HG03060 (cell line): ENCODE results near the gene RFXANK.
"Not testable (repeated sequence)": the region's sequence is repeated elsewhere in the genome, so short reads cannot be mapped to it uniquely, and the experiment has no call there.

Experiments
- ATAC-seq: cut with Tn5 transposase; IDR thresholded peaks from one replicate; pipeline ENCODE4 v1.9.1; 2021; ENCODE audit warnings: low read depth, moderate number of reproducible peaks; ENCODE audit not compliant: unreplicated experiment

The RFXANK gene, protein sequence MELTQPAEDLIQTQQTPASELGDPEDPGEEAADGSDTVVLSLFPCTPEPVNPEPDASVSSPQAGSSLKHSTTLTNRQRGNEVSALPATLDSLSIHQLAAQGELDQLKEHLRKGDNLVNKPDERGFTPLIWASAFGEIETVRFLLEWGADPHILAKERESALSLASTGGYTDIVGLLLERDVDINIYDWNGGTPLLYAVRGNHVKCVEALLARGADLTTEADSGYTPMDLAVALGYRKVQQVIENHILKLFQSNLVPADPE

GRCh38 chr19:19192078-19192882 lies at the start of gene RFXANK, which contains the start of gene BORCS8:
Gene RFXANK, plus strand, starts transcription at chr19:19192258. Its CDS starts 1,689 bp downstream, at chr19:19193947.
Gene BORCS8, minus strand, starts transcription at chr19:19192152. Its CDS starts 35 bp downstream, at chr19:19192117.
- ATAC-seq: peak; percentile 80

- no peak for ATAC-seq
Measured at GRCh38 chr19:19142347-19142746, 49.7 kb upstream of the RFXANK start.

DNA sequence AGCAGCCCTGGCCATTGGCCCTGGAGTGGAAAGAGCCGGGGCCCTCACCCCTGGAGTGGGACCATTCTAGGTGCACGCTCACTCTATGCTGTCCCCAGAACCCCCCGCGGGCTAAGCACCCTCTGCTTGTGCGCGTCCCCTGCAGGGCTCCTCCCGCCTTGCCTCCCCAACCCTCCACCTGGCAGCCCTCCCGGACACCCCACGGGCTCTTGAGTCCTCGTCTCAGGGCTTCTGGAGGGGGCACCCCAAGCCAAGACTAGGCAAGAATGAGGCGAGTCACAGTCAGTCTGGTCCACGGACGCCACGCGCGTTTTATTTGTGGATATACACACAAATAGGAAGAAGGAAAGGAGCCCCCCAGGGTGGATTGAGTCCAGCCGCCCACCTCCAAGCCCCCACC lies 46.8 kb upstream of the RFXANK start:
- ATAC-seq: no peak

GRCh38 chr19:19145684-19146608 lies 46.1 kb upstream of the RFXANK start:
- ATAC-seq: no peak

GRCh38 chr19:19146865-19147264 lies 45.2 kb upstream of the RFXANK start:
- no peak for ATAC-seq

DNA sequence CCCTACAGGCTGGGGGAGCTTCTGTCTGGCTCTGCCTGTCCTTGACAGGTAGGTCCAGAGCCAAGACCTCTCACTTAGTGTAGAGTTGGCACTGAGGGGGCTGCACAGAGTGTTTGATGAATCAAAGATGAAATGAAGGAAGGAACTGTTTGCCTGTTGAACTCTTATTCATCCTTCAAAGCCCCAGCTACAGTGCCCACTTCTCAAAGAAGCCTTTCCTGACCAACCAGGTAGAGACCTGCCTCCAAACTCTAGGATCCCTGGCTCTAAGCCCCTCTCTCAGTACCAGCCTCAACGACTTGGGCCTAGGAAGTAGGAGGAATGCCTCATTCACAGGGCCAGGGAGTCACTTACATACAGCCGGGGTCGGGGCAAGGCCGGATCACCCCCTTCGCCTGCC lies 44.7 kb upstream of the RFXANK start:
- ATAC-seq: no peak

GRCh38 chr19:19148504-19148903 lies 43.6 kb upstream of the RFXANK start:
- ATAC-seq: not testable (repeated sequence)

GRCh38 chr19:19149435-19149834 lies 42.6 kb upstream of the RFXANK start:
- no peak for ATAC-seq

DNA sequence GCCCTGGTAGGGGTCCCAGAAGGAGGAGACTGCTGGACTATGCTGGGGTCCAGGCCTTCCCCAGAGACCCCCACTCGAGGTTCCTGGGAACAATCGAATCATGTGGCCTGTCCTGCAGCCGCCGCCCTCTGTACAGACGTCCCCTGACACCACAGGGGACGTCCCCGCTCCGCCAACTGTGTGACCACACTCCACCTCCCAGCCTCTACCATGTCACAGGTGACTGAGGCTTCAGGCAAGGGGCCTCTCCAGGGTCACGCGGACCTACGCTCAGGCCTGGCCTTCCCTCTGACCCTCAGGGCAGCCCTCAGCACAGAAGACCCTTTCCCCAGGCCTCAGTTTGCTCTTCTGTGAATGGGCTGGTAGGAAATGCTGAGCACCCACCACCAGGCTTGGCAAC lies 40.6 kb upstream of the RFXANK start:
- ATAC-seq: no peak

- ATAC-seq: no peak
Measured at GRCh38 chr19:19152668-19153384, 39.2 kb upstream of the RFXANK start.

DNA sequence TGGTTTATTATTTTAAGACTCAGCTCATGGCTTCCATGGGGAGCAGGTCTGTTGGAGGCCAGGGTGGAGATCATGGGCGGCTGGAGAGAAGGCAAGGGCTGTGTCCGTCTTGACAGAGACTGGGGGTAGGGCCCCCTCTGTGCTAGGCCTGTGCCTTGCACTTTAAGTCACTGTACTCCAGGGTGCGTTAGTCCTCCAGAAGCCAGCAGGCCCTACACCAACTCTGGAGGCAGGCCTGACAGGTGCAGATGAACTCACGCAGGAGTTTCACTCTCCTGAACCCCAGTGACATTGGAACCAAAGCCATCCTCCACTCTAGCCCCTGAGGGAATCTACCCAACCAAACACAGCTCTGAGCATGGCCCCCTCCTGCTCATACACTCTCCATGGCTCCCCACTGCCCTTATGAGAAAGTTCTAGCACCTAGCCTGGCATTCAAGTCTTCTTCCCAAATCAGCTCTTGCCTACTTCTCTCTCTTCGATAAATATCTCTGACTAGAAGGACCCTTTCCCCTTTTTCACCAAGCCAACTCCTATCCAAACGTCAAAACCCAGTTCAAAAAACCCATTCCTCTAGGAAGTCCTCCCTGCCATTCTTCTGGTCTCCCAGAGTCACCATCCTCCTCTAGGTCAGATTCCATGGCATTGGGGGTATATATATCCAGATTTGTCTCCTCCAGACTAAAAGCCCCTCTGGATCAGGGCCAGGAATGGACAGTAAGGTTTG lies 37.1 kb upstream of the RFXANK start:
- no peak for ATAC-seq

DNA sequence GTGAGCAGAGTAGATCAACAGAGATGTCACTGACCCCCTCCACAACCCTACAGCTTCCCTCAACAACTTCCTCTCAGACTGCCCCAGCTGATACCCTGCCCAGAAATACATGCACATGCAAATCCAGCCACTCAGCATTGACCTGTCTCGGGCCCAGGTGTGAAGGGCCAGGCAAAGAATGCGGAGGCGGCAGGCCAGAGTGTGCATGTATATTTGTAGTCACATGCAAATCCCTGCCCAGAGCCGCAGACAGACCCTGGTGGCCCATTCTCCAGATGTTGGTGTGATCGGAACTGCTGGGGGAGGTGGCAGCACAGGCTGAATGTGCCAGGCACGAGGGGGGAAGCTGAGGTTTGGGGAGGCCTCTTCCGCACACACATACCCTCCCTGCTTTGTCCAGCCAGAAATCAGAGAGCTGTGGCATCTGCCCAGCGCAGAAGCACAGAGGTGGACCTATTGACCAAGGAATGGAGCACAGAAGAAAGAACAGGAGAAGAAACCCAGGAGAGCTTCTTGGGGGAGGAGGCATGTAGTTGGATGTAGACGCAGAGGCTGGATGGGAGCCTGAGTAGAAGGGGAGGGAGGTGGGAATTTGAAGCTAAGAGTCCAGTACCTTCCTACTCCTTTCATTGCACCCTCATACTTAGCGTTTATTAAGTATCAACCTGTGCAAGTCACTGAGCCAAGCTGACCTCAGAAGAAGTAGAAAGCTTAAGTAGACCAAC lies 36.4 kb upstream of the RFXANK start:
- peak; percentile 39 for ATAC-seq

DNA sequence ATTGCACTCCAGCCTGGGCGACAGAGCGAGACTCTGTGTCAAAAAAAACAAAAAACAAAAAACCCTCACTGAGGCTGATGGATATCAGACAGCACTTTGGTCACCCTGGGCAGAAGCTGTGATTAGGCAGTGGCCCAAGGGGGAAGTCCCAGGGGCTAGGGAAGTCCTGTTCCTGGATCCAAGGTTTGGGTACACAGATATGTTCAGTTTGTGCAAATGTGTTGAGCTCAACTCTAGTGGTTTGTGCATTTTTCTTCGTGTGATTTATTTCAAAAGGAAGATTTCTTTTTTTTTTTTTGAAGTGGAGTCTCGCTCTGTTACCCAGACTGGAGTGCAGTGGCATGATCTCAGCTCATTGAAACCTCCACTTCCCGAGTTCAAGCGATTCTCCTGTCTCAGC lies 34.2 kb upstream of the RFXANK start:
- ATAC-seq: no peak

- no peak for ATAC-seq
Measured at GRCh38 chr19:19159534-19159933, 32.5 kb upstream of the RFXANK start.

DNA sequence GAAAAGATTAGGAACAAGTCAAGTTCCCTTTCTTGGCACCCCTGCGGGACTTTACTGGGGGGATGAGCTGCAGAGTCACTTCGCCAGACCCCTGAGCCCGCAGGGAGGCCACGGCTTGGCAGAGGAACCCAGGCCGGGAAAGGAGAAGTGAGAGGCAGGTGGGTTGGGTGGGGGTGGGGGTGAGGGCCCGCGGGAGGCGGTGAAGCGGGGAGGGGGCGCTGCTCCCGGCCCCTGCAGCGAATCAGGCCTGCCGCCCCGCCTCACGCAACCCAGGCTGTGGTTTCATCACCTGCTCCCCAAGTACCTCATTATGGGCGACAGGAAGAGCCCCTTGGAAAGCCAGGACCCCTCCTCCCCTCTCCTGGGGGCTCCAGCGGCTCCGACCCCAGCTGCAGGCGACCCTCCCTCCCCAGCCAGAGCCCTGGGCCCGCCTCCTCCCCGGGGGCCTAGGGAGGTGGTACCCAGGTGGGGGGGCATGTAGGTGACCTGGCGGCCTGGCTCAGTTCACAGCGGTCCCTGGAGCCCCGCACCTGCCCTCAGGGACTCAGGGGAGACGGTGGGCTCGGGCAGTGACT lies 31.5 kb upstream of the RFXANK start:
- no peak for ATAC-seq

DNA sequence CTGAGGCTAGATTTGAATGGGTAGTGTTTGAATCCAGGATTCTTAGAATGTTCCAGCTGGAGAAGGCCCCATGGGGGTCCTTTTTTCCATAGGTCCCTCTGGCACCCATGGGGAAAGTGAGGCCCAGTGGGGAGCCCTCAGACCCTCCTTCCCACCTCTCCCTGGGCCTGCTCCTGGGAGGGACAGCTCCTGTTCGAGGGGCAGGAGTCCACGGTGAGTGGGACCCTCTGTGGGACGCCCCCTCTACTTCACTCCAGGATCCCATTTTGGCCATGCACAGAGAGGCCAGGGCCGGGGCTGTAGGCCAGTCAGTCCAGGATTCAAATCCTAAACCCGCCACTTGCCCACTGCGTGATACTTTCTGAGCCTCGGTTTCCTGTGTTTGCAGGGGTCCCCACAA lies 29.6 kb upstream of the RFXANK start:
- no peak for ATAC-seq

DNA sequence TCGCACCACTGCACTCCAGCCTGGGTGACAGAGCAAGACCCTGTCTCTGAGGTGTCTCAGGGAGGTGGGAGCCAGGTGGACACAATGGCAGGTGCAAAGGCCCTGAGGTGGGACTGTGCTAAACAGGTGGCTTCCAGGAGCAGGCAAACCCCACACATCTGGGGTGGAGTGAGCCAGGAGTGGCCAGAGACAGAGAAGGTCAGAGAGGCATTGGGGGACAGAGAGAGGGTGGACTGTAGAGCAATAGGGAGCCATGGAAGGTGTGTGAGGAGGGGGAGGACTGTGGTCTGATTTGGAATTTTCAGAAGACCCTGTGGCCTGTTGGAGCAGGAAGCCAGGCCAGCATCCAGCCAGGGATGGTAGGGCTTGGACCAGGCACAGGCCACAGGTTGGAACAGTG lies 26.7 kb upstream of the RFXANK start:
- ATAC-seq: no peak

DNA sequence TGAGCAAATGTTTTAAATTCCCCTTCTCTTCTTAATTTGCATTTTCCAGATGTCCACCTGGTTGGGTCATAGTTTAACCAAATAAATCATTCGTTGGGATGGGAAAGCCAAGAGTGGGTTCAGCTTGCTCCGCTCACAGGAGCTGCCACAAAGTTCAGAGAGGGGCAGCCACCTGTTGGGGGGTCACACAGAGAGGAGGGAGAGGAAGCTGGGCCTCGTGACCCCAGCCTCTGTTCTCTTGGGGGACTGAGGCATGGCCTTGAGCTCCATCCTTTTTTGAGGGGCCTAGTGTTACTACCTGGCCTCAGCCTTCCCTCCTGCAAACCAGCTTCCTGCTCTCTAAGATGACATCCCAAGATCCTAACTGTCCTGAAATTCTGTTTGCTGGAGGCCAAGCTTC lies 24.4 kb upstream of the RFXANK start:
- no peak for ATAC-seq
